HL-60/S4 treated with retinoic acid at 250 ng/mL for 4 days and 3 days (cell line): ENCODE data around the gene PSAP.

Experiments
- in situ Hi-C: fragments of 300-500 bp; cut with MboI; formaldehyde crosslinking; loops from 2 replicates; pipeline ENCODE4 v1.7.0; 2022; ENCODE audit warnings: low sequenced_read_pairs

The PSAP gene

DNA sequence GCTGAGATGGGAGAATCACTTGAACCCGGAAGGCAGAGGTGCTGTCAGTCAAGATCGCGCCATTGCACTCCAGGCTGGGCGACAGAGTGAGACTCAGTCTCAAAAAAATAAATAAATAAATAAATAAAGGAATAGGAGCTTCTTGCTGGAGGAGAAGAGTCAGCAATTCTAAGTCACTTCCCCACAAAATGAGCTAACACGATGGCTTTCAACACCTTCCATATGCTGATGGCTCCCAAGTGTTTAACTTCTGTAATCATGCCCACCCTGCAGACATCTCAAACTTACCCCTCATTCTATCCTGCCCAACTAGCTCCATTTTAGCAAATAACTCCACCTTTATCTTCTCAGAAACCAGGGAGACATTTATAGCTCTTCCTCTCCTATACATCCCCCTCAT is 21.2 kb downstream of the PSAP start:
- in situ Hi-C loops: no loop called here

DNA sequence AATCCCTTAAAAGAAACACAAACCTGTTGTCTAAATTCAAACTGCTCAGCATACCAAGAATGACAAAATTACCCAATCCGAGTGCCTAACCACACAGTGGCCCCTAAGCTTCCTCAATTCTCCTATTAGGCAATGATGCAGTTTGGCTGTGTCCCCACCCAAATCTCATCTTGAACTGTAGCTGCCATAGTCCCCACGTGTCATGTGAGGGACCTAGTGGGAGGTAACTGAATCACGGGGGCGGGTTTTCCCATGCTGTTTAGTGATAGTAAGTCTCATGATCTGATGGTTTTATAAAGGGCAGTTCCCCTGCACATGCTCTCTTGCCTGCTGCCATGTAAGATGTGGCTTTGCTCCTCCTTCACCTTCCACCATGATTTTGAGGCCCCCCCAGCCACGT is 21.9 kb downstream of the PSAP start:
- in situ Hi-C loops: no loop called here

DNA sequence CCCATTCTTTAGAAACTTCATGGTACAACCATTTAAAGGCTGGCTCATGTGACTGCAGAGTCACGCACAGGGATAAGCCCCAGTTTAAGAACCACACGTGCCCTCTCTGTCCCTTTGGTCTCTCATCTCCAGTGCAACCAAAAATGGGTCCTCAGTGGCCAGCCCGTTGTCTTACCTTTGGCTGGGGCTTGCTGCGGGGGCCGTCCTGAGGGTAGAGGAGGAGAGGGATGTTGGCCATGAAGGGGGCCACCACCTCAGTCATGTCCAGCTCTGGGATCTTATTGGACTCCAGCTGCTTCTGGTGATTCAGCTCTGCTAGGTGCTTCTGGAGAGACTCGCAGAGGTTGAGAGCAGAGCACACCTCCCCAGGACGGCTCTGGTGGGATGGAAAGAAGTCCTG is 22.3 kb downstream of the PSAP start:
- in situ Hi-C loops: no loop called here

DNA sequence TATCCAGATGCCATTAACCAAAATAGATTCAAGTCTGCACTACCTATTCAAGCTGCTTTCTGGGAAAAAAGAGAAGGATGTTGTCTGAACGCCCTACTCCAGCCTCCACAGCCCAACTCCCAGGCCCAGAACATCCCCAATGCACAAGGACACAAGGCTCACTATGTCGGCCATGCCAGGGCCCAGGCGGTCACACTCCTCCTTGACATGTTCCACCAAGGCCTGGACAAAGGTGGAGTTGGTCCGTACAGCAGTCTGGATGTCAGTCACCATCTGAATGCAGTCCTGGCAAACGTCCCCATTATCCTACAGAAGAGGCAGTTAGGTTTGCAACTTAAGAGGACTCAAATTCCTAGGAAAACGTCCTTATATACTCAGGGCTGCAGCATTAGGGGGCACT is 23.2 kb downstream of the PSAP start:
- in situ Hi-C loops: no loop called here

DNA sequence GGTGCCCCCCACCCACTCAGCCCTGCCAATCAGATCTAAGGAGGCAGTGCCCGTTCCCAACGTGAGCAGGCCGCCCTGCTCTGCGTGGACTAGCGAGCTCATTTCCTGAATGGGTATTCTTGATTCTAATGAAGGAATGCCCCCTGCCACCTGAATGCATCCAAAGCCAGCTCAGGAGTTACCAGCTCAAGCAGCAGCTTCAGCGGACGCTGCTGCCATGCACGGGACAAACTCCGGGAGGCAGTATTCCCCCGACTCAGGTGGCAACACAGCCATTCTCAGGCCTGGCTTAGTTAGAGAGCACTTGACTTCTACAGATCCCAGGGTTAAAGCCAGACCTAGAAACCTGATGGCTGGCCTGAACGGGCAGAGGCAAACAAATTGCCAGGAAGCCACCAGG is 25.8 kb downstream of the PSAP start:
- in situ Hi-C loops: no loop called here

DNA sequence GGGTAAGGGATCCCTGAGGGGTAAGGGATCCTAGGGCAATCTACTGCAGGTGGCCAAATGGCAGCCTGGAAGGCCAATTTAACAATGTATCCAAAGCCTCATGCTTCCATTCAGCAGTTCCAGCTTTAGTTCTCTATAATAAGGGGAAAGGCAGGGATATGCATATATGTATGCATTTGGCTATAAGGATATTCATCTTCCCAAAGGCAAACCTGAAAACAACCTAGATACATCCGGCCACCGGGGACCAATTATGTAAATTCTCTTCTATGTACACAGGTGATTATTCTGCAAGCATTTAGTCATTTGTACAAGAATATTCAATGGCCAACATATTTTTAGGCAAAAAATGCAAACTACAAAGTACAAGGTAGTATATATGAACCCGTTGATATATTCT is 26.7 kb downstream of the PSAP start:
- in situ Hi-C loops: loop anchor here (25.0 kb wide), 1 partner anchor 512 kb away; the partner anchor contains the start of gene SLC29A3

DNA sequence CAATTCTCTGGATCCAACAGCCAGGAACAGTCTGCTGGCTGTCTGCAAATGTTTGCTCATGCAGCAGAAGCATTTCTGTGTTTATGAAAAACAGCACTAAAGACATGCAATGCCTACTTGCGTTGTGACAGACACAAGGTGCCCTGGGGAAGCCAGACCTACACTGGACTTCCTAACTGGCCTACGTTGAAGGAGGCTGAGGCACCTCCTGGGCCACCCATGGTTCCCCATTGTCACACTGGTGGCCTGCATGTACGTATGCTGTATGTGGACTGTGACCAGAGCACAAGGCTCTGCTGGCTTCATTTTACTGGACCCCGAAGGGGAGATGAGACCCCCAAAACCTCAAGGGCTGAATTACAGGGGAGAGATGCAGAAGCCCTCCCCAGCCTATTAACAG is 27.7 kb downstream of the PSAP start:
- in situ Hi-C loops: loop anchor here (25.0 kb wide), 1 partner anchor 511 kb away; the partner anchor contains the start of gene SLC29A3

DNA sequence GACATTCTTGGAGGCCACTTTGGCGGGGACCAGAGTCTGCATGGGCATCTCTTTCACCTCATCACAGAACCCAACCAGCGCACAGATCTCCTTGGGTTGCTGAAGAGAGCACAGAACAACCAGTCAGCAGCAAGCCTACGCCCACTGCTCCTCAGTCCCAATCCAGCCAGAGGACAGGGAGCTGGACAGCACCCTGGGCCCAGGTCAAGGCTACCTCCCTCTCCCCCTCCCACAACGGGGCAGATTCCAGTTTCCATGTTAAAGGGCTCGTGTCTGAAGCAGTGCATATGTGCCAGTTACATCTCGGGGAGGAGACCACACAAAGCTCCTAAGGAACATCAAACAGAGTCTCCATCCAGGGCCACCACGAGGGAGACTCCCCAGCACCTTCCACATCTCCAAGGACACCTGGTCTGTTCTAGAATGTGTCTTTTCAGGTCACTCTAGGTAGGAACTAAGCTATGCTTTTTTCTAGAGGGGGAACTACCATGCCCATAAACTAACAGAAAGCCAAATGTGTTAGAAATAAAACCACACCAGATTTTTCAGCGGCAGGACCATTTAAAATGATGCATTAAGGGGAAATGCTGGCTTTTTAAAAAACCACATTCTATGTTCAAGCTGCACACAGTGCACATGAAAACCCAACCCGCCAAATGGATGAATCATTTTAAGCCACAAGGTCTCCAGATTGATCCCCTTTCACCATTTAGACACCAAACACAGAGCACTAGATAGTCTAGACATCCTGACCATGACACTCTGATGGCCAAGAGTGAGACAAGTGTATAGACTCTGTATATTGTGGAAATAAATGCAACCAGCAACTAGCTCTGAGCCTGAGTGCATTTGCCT is 28.9 kb downstream of the PSAP start:
- in situ Hi-C loops: loop anchor here (25.0 kb wide), 1 partner anchor 510 kb away; the partner anchor contains the start of gene SLC29A3

DNA sequence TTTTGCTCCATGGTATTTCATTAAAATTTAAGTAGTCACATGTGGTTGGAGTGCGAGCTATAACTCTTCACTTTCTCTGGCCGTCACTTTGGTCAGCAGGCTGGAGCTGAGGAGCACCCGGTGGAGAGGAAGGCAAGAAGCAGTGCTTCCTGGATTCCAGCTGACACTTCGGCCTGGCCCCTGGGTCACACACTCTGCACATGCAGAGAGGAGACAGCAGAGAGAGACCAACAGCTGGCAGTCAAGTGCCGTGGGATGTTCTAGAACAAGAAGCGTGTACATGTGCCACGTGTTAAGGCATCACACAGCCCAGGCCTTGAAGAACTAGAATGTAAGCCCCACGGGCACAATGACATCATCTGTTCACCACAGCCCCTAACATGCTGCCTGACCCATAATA is 30.1 kb downstream of the PSAP start:
- in situ Hi-C loops: loop anchor here (25.0 kb wide), 1 partner anchor 509 kb away; the partner anchor contains the start of gene SLC29A3

DNA sequence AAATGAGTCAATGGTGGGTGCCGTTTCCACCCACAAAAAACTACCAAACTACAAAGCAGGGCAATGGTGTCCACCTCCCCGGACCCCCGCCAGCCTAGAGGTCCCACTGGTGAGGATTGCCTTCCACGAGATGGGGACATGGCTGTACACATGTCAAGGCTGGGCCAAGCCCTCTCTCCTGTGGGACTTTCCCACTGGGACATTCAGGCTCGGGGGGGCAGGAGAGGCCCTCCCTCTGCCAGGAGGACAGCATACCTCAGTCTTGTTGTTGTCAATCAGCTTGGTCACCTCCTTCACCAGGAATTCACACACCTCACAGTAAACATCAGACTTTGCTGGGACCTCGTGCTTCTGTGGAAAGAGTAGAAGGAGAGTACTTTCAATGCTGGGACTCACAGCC is 31.1 kb downstream of the PSAP start:
- in situ Hi-C loops: loop anchor here (25.0 kb wide), 1 partner anchor 508 kb away; the partner anchor contains the start of gene SLC29A3

DNA sequence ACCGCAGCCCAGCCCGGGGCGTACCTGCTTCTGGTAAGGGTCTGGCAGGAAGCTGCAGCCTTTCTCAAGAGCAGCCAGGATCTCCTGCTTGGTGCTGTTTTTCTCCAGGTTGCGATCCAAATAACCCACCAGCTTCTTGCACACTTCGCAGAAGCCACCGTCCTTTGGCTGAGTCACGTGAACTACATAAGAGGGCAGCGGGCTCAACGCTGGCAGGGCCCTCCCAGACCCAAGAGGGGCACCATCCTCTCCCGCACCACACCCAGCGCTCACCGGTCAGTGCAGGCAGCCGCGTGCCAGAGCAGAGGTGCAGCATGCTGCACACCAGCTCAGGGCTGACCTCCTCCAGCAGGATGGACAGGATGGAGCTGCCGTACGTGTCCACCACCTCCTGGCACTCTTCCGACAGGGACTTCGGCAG is 31.6 kb downstream of the PSAP start:
- in situ Hi-C loops: loop anchor here (25.0 kb wide), 1 partner anchor 507 kb away; the partner anchor contains the start of gene SLC29A3

DNA sequence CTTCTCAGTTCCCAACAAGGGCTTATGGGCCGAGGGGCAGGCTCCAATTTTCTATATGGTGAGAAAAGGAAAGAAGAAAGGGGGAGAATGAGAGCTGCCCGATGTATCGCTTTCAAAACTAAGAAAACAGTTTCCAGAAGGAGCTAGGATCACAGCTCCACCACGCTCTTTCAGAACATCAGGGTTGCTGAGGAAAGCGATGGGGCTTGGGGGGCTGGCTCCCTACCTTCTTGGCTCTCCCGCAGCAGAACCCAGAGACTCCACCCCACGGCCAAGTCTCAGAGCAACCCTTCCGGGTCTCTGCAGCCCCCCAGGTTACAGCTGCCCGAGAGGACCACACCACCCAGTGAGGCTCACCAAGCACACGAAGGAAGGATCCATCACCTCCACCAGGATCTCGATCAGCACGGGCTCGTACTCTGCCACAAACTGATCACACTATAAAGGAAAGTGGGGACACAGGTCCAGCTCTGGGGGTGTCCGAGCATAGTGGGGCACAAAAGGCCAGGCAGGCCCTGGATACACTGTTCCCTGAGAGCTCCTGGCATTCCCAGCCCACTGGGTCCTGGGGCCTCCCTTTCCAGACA is 32.3 kb downstream of the PSAP start:
- in situ Hi-C loops: loop anchor here (25.0 kb wide), 1 partner anchor 506 kb away; the partner anchor contains the start of gene SLC29A3

DNA sequence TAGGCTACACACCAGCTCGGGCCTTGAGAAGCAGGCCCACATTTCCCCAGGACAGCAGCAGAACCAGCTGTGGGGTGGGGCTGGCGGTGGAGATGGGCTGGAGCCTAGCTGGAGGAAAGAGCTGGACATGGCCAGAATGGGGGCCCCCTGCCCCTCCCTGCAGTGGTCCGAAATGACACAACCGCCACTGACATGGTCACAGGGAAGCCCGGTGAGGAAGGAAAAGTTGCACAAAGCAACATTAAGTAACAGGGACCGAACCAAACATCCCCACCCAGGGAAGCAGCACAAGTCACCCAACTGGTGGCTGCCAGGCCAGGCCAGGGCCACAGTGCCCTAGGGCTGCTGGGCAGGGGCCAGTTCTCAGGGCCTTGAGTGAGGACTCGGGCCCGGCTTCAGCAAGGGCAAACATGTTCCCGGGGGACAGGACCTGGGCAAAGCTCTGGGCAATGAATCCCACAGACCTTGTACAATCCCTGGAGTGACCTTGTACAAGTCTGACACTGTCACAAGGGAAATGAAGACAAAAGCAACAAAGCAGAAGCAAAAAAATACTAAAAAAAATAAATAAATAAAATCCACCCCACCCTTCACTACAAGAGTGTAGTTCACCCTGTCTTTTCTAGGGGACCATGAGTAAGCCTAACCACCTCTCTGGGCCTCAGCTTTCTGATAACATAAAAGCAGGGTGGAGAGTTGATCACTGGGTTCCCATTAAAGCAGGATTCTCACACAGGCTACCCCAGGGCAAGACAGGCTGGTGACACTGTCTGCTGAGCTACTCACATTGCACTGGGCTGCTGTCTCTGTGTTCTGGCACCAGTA is 33.0 kb downstream of the PSAP start:
- in situ Hi-C loops: loop anchor here (25.0 kb wide), 1 partner anchor 506 kb away; the partner anchor contains the start of gene SLC29A3

DNA sequence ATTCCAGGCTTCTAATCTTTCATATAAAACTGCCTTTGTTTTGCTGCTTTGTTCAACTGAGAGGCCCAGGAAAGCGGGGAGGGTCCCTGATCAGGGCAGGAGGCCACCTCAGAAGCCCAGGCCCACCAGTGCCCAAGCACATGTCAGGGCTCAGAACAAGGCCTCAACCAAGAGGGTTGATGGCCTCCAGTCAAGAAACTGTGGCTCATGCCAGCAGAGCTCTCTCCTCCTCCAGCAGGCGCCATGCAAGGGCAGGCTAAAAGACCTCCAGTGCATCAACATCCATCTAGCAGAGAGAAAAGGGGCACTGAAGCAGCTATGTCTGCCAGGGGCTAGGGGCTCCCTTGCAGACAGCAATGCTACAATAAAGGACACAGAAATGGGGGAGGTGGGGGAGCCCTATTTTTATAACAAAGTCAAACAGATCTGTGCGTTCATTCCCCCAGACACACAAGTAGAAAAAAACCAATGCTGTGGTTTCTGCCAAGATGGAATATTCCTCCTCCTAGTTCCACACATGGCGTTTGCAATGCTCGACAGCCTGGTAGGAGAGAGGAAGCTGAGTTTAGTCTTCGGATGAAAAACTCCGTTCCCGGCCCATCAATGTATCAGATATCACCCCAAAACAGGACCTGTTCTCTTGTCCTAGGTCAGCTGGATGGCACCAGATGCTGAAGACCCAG is 34.0 kb downstream of the PSAP start:
- in situ Hi-C loops: loop anchor here (25.0 kb wide), 1 partner anchor 505 kb away; the partner anchor contains the start of gene SLC29A3

DNA sequence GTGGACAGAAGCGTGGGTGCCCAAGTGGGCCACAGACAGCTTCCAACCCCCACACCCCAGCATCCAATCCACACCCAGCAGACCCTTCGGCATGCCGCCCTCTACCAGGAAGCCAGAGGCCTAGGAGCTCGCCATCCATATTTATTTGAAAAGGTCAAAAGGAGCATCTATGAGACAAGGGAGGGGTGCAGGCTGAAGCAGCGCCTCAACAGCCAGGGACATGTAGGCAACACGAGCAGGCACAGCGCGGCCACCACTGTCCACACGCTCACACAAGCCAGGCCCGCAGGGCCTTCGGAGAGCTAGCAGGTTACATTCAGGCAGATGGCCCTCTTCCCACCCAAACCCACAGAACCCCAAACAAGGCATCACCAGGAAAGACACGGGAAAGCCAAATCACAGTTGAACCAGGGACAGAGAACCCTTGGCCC is 34.6 kb downstream of the PSAP start:
- in situ Hi-C loops: loop anchor here (25.0 kb wide), 1 partner anchor 504 kb away; the partner anchor contains the start of gene SLC29A3

DNA sequence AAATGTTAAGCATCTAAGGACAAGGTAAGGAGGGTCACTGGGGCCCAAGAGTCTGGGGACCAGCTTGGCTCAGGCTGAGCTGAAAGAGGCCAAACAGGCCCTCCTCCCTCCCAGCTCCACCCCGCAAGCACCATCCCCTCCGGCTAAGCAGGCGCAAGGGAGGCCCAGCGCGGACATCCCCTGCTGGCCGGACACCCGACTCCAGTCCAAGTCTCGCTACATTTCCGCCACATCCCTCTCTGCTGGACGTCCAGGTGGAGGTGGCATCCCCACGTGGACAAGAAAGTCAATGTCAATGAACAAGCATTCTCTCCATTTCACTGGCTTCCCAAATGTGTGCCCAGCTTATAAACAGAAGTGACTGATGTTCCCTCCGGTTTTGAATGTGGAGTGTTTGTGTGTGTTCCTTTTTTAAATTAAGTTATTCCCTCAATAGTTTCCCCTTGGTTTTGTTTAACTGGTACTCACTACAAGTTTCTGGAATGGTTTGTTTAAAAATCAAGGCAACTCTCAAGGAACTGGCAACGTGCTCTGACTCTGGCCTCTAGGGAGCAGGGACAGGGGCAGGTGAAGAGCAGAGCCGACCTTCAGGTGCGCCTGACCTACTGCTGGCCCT is 35.4 kb downstream of the PSAP start:
- in situ Hi-C loops: loop anchor here (25.0 kb wide), 1 partner anchor 503 kb away; the partner anchor contains the start of gene SLC29A3

DNA sequence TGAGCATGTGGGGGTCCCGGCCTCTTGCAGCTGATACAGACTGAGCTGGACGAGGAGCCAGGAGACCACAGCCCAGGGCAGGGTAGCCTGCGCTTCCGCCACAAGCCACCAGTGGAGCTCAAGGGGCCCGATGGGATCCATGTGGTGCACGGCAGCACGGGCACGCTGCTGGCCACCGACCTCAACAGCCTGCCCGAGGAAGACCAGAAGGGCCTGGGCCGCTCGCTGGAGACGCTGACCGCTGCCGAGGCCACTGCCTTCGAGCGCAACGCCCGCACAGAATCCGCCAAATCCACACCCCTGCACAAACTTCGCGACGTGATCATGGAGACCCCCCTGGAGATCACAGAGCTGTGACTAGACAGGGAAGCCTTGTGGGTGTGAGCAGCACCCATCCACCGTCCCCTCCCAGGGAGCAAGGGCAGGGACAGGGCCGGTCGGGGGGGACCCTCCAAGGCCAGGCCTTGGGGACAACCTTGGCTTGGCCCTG is 36.1 kb downstream of the PSAP start:
- in situ Hi-C loops: loop anchor here (5.0 to 25.0 kb wide), 2 partner anchors 43 to 503 kb away; partner anchors contain the start of genes SLC29A3 and VSIR

DNA sequence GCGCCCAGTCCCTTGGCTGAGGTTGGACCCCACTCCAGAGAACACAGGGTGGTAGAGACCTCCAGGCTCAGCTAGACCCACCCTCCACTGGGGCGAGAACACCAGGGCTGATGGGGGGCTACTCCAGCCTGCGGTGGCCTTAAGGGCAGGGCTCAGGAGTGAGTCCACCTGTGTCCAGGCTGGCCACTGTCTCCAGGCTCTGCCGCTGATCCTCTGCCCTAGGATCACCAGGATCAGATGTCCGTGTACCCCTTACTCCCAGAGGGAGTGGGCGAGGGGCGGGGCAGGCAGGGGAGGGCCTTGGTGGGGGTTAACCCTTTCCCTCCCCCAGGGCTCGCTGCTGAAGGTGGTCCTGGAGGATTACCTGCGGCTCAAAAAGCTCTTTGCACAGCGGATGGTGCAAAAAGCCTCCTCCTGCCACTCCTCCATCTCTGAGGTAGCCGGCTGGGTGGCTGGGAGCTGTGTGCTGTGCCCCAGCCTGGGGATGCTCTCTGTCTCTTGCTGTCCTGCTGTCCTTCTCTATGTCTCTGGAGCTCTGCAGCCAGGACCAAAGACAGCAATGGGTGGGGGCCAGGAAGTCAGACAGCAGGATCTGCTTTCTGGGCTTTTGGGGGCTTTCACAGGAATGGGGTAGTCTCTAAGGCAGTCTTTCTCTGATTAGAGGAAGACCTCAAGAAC is 38.0 kb downstream of the PSAP start:
- in situ Hi-C loops: loop anchor here (5.0 to 25.0 kb wide), 2 partner anchors 41 to 501 kb away; partner anchors contain the start of genes SLC29A3 and VSIR
